Endodermal cell (in vitro differentiated cells): Measurements from ENCODE around the gene XAGE1A. TPM values are rescaled to one million over a fixed set of nuclear protein-coding genes. Genes with fewer than 3 reads are reported as not detected.
"Not testable (repeated sequence)": the region's sequence is repeated elsewhere in the genome, so short reads cannot be mapped to it uniquely, and the experiment has no call there.

Source experiments
- DNase-seq: peaks from one replicate; pipeline ENCODE4 v3.0.0-alpha.2; 2017
- H3K27ac ChIP-seq: 2 replicates; pipeline ENCODE4 v1.5.1; 2013; ENCODE audit warnings: mild to moderate bottlenecking, low read depth, low read length, moderate library complexity
- H3K27me3 ChIP-seq: 2 replicates; pipeline ENCODE4 v1.6.1; 2013; ENCODE audit warnings: mild to moderate bottlenecking, low read length, moderate library complexity; ENCODE audit not compliant: insufficient read depth, control insufficient read depth, poor library complexity, severe bottlenecking
- H3K36me3 ChIP-seq: 2 replicates; pipeline ENCODE4 v1.7.0; 2013; ENCODE audit warnings: mild to moderate bottlenecking, low read length, moderate library complexity; ENCODE audit not compliant: control insufficient read depth, insufficient read depth
- H3K4me1 ChIP-seq: one replicate; pipeline ENCODE4 v1.7.0; 2013; ENCODE audit warnings: low read length; ENCODE audit not compliant: control insufficient read depth, insufficient read depth
- H3K4me3 ChIP-seq: 2 replicates; pipeline ENCODE4 v1.5.1; 2013; ENCODE audit warnings: mild to moderate bottlenecking, low read length, moderate library complexity
- H3K9ac ChIP-seq: 2 replicates; pipeline ENCODE4 v1.6.1; 2013; ENCODE audit warnings: mild to moderate bottlenecking, low read length, moderate library complexity; ENCODE audit not compliant: poor library complexity, severe bottlenecking; ENCODE audit errors: extremely low read depth
- H3K9me3 ChIP-seq: 2 replicates; pipeline ENCODE4 v1.6.1; 2013; ENCODE audit warnings: mild to moderate bottlenecking, low read length, moderate library complexity; ENCODE audit not compliant: control insufficient read depth
- H3K27ac Mint-ChIP-seq: 2 replicates; pipeline ENCODE4 v1.8.0; 2020; ENCODE audit warnings: mixed read lengths
- H3K27me3 Mint-ChIP-seq: 2 replicates; pipeline ENCODE4 v1.8.0; 2021; ENCODE audit warnings: mild to moderate bottlenecking, mixed read lengths; ENCODE audit not compliant: insufficient read depth
- H3K36me3 Mint-ChIP-seq: 2 replicates; pipeline ENCODE4 v1.8.0; 2020; ENCODE audit warnings: low read depth, mixed read lengths
- H3K4me1 Mint-ChIP-seq: 2 replicates; pipeline ENCODE4 v1.8.0; 2020; ENCODE audit warnings: mixed read lengths
- H3K4me3 Mint-ChIP-seq: 2 replicates; pipeline ENCODE4 v1.8.0; 2020; ENCODE audit warnings: mild to moderate bottlenecking, moderate library complexity, mixed read lengths
- H3K9me3 Mint-ChIP-seq: 2 replicates; pipeline ENCODE4 v1.8.0; 2020; ENCODE audit warnings: mild to moderate bottlenecking, mixed read lengths
- WGBS, 2 experiments: methylation state at CpG; one replicate each; pipeline versions ENCODE4 v1.1.5 to v1.1.7; 2013; ENCODE audit warnings: missing lambda C conversion rate in 2 of 2, mixed read lengths in 1 of 2; ENCODE audit not compliant: insufficient coverage in 1 of 2, insufficient read length in 1 of 2; 5-methylcytosine and 5-hydroxymethylcytosine counted together
- long read RNA-seq, 4 experiments: library from polyadenylated mRNA in 2 of 4; library from RNA in 1 of 4; library from capped mRNA in 1 of 4; stranded (forward) in 3 of 4; unstranded in 1 of 4; transcript quantifications; one replicate each; pipeline ENCODE4 v2.0.0, GENCODE V29; 2020 to 2021; ENCODE audit warnings: inconsistent platforms in 1 of 4
- polyA plus RNA-seq, 2 experiments: library from polyadenylated mRNA; stranded (reverse); fragments of 50-300 nt; gene quantifications; one replicate each; pipeline ENCODE4 v1.2.3, GENCODE V29; 2013
- total RNA-seq, 2 donors: library from RNA; stranded (reverse); fragmentation: NEBNext Ultra II Directional in 1 of 2; extraction: Animal tissue kit (Norgen Biotek cat#: 25700) in 1 of 2; gene quantifications; 2 replicates in 1 of 2; 3 replicates in 1 of 2; pipeline ENCODE4 v1.2.1, GENCODE V29; 2021

Gene XAGE1A, protein sequence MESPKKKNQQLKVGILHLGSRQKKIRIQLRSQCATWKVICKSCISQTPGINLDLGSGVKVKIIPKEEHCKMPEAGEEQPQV
- total RNA-seq, result not detected
- polyA plus RNA-seq (2013, experiment 1 of 2), result not detected
- not detected for polyA plus RNA-seq (2013, experiment 2 of 2)
- long read RNA-seq, experiment 1, result 0 reads
- long read RNA-seq, experiment 2, result 0 reads
- long read RNA-seq, experiment 3, result 0 reads
- long read RNA-seq, experiment 4, result 0 reads

DNA sequence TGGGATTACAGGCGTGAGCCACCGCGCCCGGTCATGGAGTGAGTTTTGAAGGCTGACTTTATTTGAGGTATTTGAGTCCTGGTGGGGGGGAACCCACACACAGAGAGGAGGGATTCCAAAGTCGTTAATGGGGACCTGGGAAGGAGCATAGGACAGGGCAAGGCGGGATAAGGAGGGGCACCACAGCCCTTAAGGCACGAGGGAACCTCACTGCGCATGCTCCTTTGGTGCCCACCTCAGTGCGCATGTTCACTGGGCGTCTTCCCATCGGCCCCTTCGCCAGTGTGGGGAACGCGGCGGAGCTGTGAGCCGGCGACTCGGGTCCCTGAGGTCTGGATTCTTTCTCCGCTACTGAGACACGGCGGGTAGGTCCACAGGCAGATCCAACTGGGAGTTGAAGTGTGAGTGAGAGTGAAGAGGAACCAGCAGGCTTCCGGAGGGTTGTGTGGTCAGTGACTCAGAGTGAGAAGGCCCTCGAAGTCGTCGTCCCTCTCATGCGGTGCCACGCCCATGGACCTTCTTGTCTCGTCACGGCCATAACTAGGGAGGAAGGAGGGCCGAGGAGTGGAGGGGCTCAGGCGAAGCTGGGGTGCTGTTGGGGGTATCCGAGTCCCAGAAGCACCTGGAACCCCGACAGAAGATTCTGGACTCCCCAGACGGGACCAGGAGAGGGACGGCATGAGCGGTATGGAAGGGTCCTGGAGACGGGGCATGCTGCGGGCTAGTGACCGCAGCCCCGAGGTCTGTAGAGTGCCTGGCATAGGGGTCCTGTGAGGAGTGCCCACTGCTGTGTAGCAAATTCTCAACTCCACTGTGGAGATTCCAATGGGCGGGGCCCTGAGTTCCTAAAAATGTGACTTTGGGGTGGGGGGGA lies at the start of gene XAGE1A:
TSS of gene XAGE1A (plus strand) at position 264 of the 874 bp plus-strand sequence. CDS start 1,554 bp downstream, outside the sequence.
- not testable (repeated sequence) for H3K9me3 Mint-ChIP-seq, H3K27me3 Mint-ChIP-seq, H3K4me1 Mint-ChIP-seq, H3K9ac ChIP-seq, H3K4me1 ChIP-seq, H3K9me3 ChIP-seq, H3K27ac ChIP-seq, H3K4me3 ChIP-seq, H3K4me3 Mint-ChIP-seq, H3K36me3 ChIP-seq, H3K27ac Mint-ChIP-seq, DNase-seq, H3K36me3 Mint-ChIP-seq, H3K27me3 ChIP-seq
- whole genome bisulfite sequencing, 2 experiments, result no CpG with 5 or more reads among the region's 41 CpGs

DNA sequence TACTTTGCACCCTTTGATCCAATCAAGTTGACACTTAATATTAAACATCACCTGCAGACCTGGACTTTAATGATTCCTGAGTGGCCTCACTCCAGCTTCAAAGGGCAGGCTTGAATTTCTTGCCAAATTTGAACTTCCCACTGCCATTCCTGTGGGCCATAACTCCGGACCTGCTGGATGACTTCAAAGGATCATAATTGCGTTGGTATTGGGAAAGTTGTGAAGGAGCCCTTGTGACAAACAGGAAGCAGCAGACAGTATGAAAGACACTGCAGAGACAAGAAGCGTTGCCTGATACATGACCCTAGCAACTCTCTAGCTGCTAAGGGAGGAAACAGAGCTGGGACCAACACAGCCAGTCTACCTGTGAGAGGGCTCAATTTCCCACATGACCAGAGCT lies 43.6 kb upstream of the XAGE1A start:
- H3K4me3 Mint-ChIP-seq, H3K4me3 ChIP-seq, H3K36me3 Mint-ChIP-seq, H3K4me1 Mint-ChIP-seq, DNase-seq, H3K36me3 ChIP-seq, H3K9ac ChIP-seq, H3K27ac Mint-ChIP-seq, H3K4me1 ChIP-seq, H3K27ac ChIP-seq, H3K9me3 ChIP-seq, H3K27me3 ChIP-seq: not testable (repeated sequence)
- peaks cover 54% of the 10 kb centered on the region for H3K9me3 Mint-ChIP-seq
- 97% methylated on average over 3 of the region's 3 CpGs; no CpG with 5 or more reads in 1 of the 2 experiments for WGBS, 2 experiments
- H3K27me3 Mint-ChIP-seq, result peaks cover 29% of the 10 kb centered on the region

DNA sequence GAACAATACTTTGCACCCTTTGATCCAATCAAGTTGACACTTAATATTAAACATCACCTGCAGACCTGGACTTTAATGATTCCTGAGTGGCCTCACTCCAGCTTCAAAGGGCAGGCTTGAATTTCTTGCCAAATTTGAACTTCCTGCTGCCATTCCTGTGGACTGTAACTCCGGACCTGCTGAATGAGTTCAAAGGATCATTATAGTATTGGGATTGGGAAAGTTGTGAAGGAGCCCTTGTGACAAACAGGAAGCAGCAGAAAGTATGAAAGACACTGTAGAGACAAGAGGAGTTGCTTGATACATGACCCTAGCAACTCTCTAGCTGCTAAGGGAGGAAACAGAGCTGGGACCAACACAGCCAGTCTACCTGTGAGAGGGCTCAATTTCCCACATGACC lies 24.3 kb upstream of the XAGE1A start:
- not testable (repeated sequence) for H3K27ac Mint-ChIP-seq

DNA sequence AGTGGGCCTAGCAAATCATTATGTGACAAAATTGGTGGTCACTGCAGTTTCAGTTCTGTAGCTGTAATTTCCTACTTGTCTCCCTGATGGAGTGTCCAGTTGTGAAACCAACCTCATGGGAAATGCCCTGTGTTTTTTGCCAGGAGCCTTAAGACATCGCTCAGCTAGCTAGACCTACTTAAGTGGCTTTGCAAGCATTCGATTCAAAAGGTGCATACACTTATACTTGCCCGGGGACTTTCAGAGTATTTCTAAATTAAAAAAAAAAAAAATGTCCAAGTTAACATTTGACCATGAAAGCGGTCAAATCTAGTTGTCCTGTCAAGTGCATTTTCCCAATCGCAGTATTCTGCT lies 788 bp downstream of the XAGE1A start:
- not testable (repeated sequence) for H3K4me3 ChIP-seq, H3K27me3 Mint-ChIP-seq, H3K9ac ChIP-seq, H3K9me3 ChIP-seq, DNase-seq, H3K4me3 Mint-ChIP-seq, H3K27ac Mint-ChIP-seq, H3K4me1 Mint-ChIP-seq, H3K36me3 ChIP-seq, H3K27ac ChIP-seq, H3K27me3 ChIP-seq, H3K4me1 ChIP-seq, H3K36me3 Mint-ChIP-seq, H3K9me3 Mint-ChIP-seq
- WGBS, 2 experiments, result no CpG with 5 or more reads among the region's 5 CpGs

More for the DNA sequence above, 24.3 kb upstream of the XAGE1A start:
- not testable (repeated sequence) for H3K36me3 ChIP-seq, H3K4me3 Mint-ChIP-seq, H3K9ac ChIP-seq, H3K27ac ChIP-seq, H3K9me3 ChIP-seq, H3K4me1 Mint-ChIP-seq, H3K36me3 Mint-ChIP-seq, H3K4me1 ChIP-seq, H3K27me3 ChIP-seq, H3K4me3 ChIP-seq, H3K27me3 Mint-ChIP-seq, DNase-seq
- 91% methylated on average over 1 of the region's 1 CpG; no CpG with 5 or more reads in 1 of the 2 experiments for WGBS, 2 experiments
- peaks cover 25% of the 10 kb centered on the region for H3K9me3 Mint-ChIP-seq

DNA sequence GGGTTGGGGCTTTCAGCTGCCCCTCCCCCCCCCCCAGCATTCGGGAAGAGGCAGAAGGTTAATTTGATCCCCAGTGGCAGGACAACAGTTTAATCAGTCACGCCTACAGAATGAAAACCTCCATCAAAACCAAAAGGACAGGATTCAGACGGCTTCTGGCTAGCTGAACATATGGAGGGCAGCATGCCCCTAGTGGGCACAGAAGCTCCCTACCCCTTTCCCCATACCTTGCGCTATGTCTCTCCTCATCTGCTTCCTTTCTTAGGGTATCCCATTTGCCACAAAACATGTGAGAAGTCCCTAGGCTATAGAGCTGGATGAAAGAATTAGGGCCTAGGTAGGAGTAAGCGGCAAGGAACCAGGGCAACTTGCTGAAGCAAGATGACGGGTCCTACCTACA lies 5.8 kb downstream of the XAGE1A start:
- not testable (repeated sequence) for DNase-seq, H3K4me3 ChIP-seq, H3K27me3 ChIP-seq, H3K9me3 ChIP-seq, H3K4me1 ChIP-seq, H3K36me3 ChIP-seq, H3K27ac Mint-ChIP-seq, H3K4me3 Mint-ChIP-seq, H3K4me1 Mint-ChIP-seq, H3K27ac ChIP-seq, H3K9ac ChIP-seq, H3K36me3 Mint-ChIP-seq, H3K27me3 Mint-ChIP-seq
- WGBS, 2 experiments, result no CpG with 5 or more reads among the region's 6 CpGs
- H3K9me3 Mint-ChIP-seq, result peaks cover 29% of the 10 kb centered on the region
